ENCODE data around the gene KRT4. TPM values are rescaled to one million over a fixed set of nuclear protein-coding genes. Genes with fewer than 3 reads are reported as not detected.

KRT4 gene
- total RNA-seq, 1 experiment from 2014 or later: 20.7 TPM

DNA sequence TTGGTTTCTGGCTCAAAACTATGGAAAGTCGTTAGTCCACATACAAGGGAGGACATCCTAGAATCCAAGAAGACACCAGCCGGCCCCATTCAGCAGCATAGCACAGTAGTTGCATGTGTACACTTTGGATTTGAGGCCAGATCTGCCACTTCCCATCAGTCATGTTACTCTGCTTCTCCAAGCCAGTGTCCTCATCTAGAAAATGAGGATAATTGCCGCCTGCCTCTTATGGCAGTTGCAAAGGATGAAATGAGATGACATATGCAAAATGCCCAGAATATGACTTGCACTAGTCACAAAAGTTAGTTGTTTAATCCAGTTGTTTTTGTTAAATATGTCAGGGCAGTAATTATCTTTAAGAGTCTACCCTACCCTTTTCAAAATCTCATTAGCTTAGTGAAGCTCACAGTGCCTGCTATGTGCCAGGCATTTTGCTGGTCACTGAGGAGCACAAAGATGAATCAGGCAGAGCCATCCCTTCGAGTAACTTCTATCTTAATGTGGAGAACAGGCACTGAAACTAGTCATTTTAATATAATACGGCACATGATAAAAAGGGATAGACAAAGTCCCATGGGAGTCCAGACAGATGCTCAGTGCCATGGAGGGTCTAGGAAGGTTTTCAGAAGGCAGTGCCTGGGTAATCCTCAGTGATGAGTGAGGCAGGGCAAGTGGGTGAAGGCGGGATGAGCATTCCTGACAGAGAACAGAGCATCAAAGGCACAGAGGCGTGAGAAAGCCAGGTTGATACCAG is 30.2 kb downstream of the KRT4 start:
- Histone ChIP-seq H3F3A (ENCODE audit: low read length, unreplicated experiment) (no peaks in the 10 kb centered on the region), H3K27ac (ENCODE audit: low read length) (no peak overlapping the region), H3K79me2 (ENCODE audit: low read length) (no peaks in the 10 kb centered on the region), H3K4me3 (ENCODE audit: low read length) (no peak overlapping the region), H3K9me3 (ENCODE audit: low read length) (no peaks in the 10 kb centered on the region), H3K4me1 (ENCODE audit: insufficient read depth, low read length) (no peaks in the 10 kb centered on the region), H2AFZ (ENCODE audit: low read length) (no peak overlapping the region), H3K9ac (ENCODE audit: low read length) (no peak overlapping the region), H3K9me2 (replicated peaks; ENCODE audit: low read length) (no peaks in the 10 kb centered on the region), H3K27me3 (ENCODE audit: low read length) (peaks cover 16% of the 10 kb centered on the region; the same call in 1 of the 2 replicates), H3K4me2 (ENCODE audit: low read length) (no peak overlapping the region), H4K20me1 (ENCODE audit: low read length) (no peaks in the 10 kb centered on the region), H3K36me3 (ENCODE audit: low read depth, low read length) (no peaks in the 10 kb centered on the region)
- no TSS peak for BruUV-seq (replicated peaks)
- ChIA-PET POLR2A (ENCODE audit: unreplicated experiment) (no interaction called here), CTCF (no interaction called here)
- TF ChIP-seq, protein P1, sequence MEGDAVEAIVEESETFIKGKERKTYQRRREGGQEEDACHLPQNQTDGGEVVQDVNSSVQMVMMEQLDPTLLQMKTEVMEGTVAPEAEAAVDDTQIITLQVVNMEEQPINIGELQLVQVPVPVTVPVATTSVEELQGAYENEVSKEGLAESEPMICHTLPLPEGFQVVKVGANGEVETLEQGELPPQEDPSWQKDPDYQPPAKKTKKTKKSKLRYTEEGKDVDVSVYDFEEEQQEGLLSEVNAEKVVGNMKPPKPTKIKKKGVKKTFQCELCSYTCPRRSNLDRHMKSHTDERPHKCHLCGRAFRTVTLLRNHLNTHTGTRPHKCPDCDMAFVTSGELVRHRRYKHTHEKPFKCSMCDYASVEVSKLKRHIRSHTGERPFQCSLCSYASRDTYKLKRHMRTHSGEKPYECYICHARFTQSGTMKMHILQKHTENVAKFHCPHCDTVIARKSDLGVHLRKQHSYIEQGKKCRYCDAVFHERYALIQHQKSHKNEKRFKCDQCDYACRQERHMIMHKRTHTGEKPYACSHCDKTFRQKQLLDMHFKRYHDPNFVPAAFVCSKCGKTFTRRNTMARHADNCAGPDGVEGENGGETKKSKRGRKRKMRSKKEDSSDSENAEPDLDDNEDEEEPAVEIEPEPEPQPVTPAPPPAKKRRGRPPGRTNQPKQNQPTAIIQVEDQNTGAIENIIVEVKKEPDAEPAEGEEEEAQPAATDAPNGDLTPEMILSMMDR (conservative IDR thresholded peaks at IDR 0.05; ENCODE audit: low read depth, low read length): no peak
- TF ChIP-seq EZH2 (IDR thresholded peaks at IDR 0.05; ENCODE audit: low read length, unreplicated experiment): no peak
- no peak for TF ChIP-seq EZH2phosphoT487 (IDR thresholded peaks at IDR 0.05; ENCODE audit: borderline replicate concordance, low read length)
- ATAC-seq (no peak), DNase-seq (no peak)
- intact Hi-C loops (cut with micrococcal nuclease): no loop called here

DNA sequence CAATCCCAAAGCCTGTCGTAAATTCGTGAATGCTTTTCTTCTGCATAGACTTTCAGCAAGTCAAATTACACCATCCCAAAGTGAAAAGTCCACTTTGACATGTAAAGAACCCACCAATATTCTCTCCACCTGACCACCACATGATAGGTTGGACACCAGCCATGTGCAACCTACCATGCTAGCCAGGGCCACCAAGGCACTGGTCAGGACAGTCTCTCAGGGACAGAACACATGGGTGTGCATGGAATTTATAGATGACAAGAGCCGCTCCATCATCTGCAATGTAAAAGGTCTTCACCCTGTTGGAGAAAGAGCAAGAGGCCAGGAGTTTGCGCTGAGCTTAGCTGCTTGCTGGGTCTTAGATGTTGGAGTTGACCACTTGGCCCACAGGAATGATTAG is 31.4 kb downstream of the KRT4 start:
- Histone ChIP-seq H3K4me2 (ENCODE audit: low read length) (no peak overlapping the region), H3F3A (ENCODE audit: low read length, unreplicated experiment) (no peaks in the 10 kb centered on the region), H3K27me3 (ENCODE audit: low read length) (peaks cover 16% of the 10 kb centered on the region; the same call in 1 of the 2 replicates), H3K9ac (ENCODE audit: low read length) (no peak overlapping the region), H3K4me3 (ENCODE audit: low read length) (no peak overlapping the region), H3K79me2 (ENCODE audit: low read length) (no peaks in the 10 kb centered on the region), H3K27ac (ENCODE audit: low read length) (no peak overlapping the region), H2AFZ (ENCODE audit: low read length) (no peak overlapping the region), H3K36me3 (ENCODE audit: low read depth, low read length) (no peaks in the 10 kb centered on the region), H3K9me3 (ENCODE audit: low read length) (no peaks in the 10 kb centered on the region), H4K20me1 (ENCODE audit: low read length) (no peaks in the 10 kb centered on the region), H3K4me1 (ENCODE audit: insufficient read depth, low read length) (no peaks in the 10 kb centered on the region), H3K9me2 (replicated peaks; ENCODE audit: low read length) (no peaks in the 10 kb centered on the region)
- no peak for DNase-seq
- no peak for ATAC-seq
- TF ChIP-seq EZH2 (IDR thresholded peaks at IDR 0.05; ENCODE audit: low read length, unreplicated experiment) (no peak), EZH2phosphoT487 (IDR thresholded peaks at IDR 0.05; ENCODE audit: borderline replicate concordance, low read length) (no peak)
- TF ChIP-seq, protein P1 (conservative IDR thresholded peaks at IDR 0.05; ENCODE audit: low read depth, low read length): no peak
- intact Hi-C loops (cut with micrococcal nuclease): no loop called here
- POLR2A ChIA-PET (ENCODE audit: unreplicated experiment): no interaction called here
- no TSS peak for BruUV-seq (replicated peaks)
- CTCF ChIA-PET: no interaction called here

DNA sequence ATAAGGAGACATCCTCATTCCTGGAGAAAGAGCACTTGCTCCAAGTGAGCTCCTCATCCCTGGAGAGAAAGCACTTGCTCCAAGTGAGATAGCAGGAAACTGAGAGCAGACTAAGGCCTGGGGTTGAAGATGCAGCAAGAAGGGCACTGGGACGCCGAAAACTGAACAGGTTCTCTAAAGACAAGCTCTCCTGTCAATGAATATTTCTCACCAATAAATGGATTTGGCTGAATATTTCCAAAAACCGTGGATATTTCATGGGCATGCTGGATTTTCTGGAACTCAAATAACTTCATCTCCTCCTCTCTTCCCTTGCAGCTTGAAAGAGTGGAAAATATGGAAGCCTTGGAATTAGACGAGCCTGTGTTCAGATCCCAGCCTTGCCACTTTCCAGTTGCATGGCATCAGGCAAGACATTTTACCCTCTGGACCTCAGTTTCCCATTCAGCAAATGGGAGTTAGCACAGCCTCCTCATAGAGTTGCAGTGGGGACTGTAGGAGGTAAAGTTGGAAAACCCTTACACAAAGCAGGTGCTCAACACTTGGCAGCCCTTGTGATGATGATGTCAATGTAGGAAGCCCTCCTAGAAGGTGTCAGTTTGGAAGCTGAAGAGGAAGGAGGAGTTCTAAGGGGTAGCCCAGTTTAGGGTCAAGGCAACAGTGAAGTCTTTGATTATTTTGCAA is 32.4 kb downstream of the KRT4 start:
- no peaks in the 10 kb centered on the region for H3K36me3 ChIP-seq (ENCODE audit: low read depth, low read length)
- H3K27ac ChIP-seq (ENCODE audit: low read length): no peak overlapping the region
- H3F3A ChIP-seq (ENCODE audit: low read length, unreplicated experiment): no peaks in the 10 kb centered on the region
- no peaks in the 10 kb centered on the region for H3K9me3 ChIP-seq (ENCODE audit: low read length)
- no peaks in the 10 kb centered on the region for H3K79me2 ChIP-seq (ENCODE audit: low read length)
- no peaks in the 10 kb centered on the region for H3K9me2 ChIP-seq (replicated peaks; ENCODE audit: low read length)
- no peaks in the 10 kb centered on the region for H3K4me1 ChIP-seq (ENCODE audit: insufficient read depth, low read length)
- ChIA-PET POLR2A (ENCODE audit: unreplicated experiment) (no interaction called here), CTCF (interaction anchor here (0.6 kb wide), 1 partner anchor 1403 kb away, joined by 3 read pairs; no protein-coding TSS in a partner anchor)
- no peak overlapping the region for H3K9ac ChIP-seq (ENCODE audit: low read length)
- no peak overlapping the region for H2AFZ ChIP-seq (ENCODE audit: low read length)
- intact Hi-C loops (cut with micrococcal nuclease): no loop called here
- no peak for ATAC-seq
- peaks cover 16% of the 10 kb centered on the region; the same call in 1 of the 2 replicates for H3K27me3 ChIP-seq (ENCODE audit: low read length)
- no peak overlapping the region for H3K4me3 ChIP-seq (ENCODE audit: low read length)
- no peaks in the 10 kb centered on the region for H4K20me1 ChIP-seq (ENCODE audit: low read length)
- DNase-seq: no peak
- no peak for TF ChIP-seq EZH2 (IDR thresholded peaks at IDR 0.05; ENCODE audit: low read length, unreplicated experiment)
- TF ChIP-seq EZH2phosphoT487 (IDR thresholded peaks at IDR 0.05; ENCODE audit: borderline replicate concordance, low read length): no peak
- TF ChIP-seq, protein P1 (conservative IDR thresholded peaks at IDR 0.05; ENCODE audit: low read depth, low read length): no peak
- BruUV-seq (replicated peaks): no TSS peak
- no peak overlapping the region for H3K4me2 ChIP-seq (ENCODE audit: low read length)
